Measurements from ENCODE around the gene GABRB1. TPM values are rescaled to one million over a fixed set of nuclear protein-coding genes. Genes with fewer than 3 reads are reported as not detected.

Gene GABRB1
- total RNA-seq, 1 donor from 2014 or later = not detected

GRCh38 chr4:47038263-47038662, 6.9 kb downstream of the GABRB1 start:
- intact Hi-C loops (cut with DNase I) = no loop called here
- DNase-seq (ENCODE audit: low spot score) = no peak
- ATAC-seq = no peak

DNA sequence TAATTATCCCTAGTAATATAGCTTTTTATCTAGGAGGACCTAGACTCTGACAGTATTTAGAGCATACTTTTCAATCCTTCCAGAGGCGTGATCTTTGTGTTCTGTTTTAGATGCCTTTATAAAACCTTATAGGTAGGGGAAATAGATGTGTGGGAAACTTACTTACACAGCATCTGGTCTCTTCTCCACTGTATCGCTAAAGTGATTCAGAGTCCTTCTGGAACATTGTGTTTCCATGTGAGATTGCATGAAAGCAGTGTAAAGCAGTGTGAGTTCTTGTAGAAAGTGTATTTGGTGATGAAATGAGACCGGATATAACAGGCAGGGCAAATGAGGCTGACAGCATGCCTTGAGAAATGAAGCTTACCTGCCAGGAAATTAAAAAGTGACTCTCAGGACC, 9.5 kb downstream of the GABRB1 start:
- ATAC-seq (no peak), DNase-seq (ENCODE audit: low spot score) (no peak)
- intact Hi-C loops (cut with DNase I) = no loop called here

- ATAC-seq = no peak
- DNase-seq (ENCODE audit: low spot score) = no peak
- intact Hi-C loops (cut with DNase I) = no loop called here
These were observed 12.5 kb downstream of the GABRB1 start for GRCh38 chr4:47043821-47044220.

- intact Hi-C loops (cut with DNase I) = no loop called here
- DNase-seq (ENCODE audit: low spot score) (no peak), ATAC-seq (no peak)
These were observed 13.9 kb downstream of the GABRB1 start for GRCh38 chr4:47045261-47045660.

- intact Hi-C loops (cut with DNase I) = no loop called here
- ATAC-seq = no peak
These were observed 18.0 kb downstream of the GABRB1 start for GRCh38 chr4:47049347-47049746.

GRCh38 chr4:47050761-47051725, 19.7 kb downstream of the GABRB1 start:
- DNase-seq (ENCODE audit: low spot score) (no peak), ATAC-seq (no peak)
- intact Hi-C loops (cut with DNase I) = no loop called here

More at GRCh38 chr4:47049347-47049746, 18.0 kb downstream of the GABRB1 start:
- no peak for DNase-seq (ENCODE audit: low spot score)

GRCh38 chr4:47053485-47053884, 22.1 kb downstream of the GABRB1 start:
- intact Hi-C loops (cut with DNase I) = no loop called here
- ATAC-seq (no peak), DNase-seq (ENCODE audit: low spot score) (no peak)

GRCh38 chr4:47054130-47054529, 22.8 kb downstream of the GABRB1 start:
- intact Hi-C loops (cut with DNase I) = no loop called here
- no peak for DNase-seq (ENCODE audit: low spot score)
- ATAC-seq = no peak

GRCh38 chr4:47057991-47058390, 26.6 kb downstream of the GABRB1 start:
- no peak for ATAC-seq
- intact Hi-C loops (cut with DNase I) = no loop called here

DNA sequence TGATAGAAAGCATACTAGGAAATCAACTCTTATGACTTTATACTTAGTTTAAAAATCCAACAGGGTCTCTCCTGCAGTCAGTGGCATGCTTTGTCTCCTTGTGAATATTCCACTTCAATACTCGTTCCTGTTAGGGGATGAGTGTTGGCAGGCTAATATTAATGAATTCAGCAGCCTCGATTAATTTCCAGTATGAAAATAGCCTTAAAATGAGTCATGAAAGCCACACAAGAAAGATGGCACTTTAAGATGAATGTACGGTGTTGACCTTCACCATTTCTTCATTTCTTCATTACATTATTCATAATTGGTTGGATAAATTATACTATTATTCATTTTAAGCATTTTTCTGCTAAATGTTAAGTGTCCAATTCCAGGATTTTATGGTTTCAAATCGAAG, 29.2 kb downstream of the GABRB1 start:
- intact Hi-C loops (cut with DNase I) = no loop called here
- ATAC-seq (no peak), DNase-seq (ENCODE audit: low spot score) (no peak)

More at GRCh38 chr4:47057991-47058390, 26.6 kb downstream of the GABRB1 start:
- DNase-seq (ENCODE audit: low spot score) = no peak

DNA sequence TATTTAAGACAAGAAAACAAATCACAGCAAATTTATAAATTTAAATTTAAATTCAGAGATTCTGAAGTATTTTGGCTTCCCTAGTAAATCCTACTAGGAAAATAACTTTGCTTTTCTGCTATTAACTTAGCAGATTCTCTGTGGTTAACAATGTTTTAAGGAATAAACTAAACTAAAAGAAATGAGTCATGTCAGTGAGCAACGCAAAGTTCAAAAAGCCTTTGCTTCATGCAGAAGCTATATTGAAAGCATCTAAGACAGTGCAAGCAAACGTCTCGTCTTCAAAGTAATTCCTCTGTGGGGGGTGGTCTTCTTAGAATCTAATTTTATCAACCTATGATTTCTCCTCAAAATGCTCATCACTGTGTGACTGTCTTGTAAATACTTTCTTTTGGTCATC, 30.1 kb downstream of the GABRB1 start:
- DNase-seq (ENCODE audit: low spot score) (no peak), ATAC-seq (no peak)
- intact Hi-C loops (cut with DNase I) = no loop called here

DNA sequence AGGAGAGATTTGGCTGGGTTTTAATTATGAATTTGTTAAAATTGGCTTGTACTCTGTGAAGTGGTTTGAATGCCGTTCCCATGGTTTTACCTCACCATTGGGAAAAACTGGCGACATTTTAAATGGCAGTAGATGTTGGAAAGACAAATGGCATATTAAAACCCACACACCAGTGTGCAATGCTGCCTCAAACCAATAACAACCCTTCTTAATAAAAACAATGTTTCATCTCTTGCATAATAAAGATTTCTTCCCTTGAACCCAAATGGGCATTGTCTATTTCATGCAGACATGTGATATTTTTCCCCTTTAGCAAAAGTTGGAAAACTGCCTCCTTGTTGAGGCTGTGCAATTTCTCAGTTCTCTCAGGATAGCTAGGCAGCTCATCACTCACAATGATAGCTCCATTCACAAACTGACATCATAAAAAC, 33.7 kb downstream of the GABRB1 start:
- ATAC-seq = no peak
- intact Hi-C loops (cut with DNase I) = no loop called here

GRCh38 chr4:47068986-47069385, 37.6 kb downstream of the GABRB1 start:
- intact Hi-C loops (cut with DNase I) = no loop called here
- no peak for DNase-seq (ENCODE audit: low spot score)
- ATAC-seq = no peak

More for the DNA sequence above, 33.7 kb downstream of the GABRB1 start:
- no peak for DNase-seq (ENCODE audit: low spot score)

GRCh38 chr4:47071901-47072341, 40.6 kb downstream of the GABRB1 start:
- ATAC-seq = no peak
- intact Hi-C loops (cut with DNase I) = no loop called here
- no peak for DNase-seq (ENCODE audit: low spot score)

GRCh38 chr4:47073647-47074046, 42.3 kb downstream of the GABRB1 start:
- no peak for ATAC-seq
- no peak for DNase-seq (ENCODE audit: low spot score)
- intact Hi-C loops (cut with DNase I) = no loop called here

- intact Hi-C loops (cut with DNase I) = no loop called here
- DNase-seq (ENCODE audit: low spot score) (no peak), ATAC-seq (no peak)
These were observed 43.4 kb downstream of the GABRB1 start for GRCh38 chr4:47074816-47075215.

- ATAC-seq = no peak
- DNase-seq (ENCODE audit: low spot score) = no peak
- intact Hi-C loops (cut with DNase I) = no loop called here
These were observed 43.9 kb downstream of the GABRB1 start for GRCh38 chr4:47075262-47075661.

- ATAC-seq (no peak), DNase-seq (ENCODE audit: low spot score) (no peak)
- intact Hi-C loops (cut with DNase I) = no loop called here
These were observed 44.6 kb downstream of the GABRB1 start for GRCh38 chr4:47075919-47076318.

GRCh38 chr4:47084111-47084510, 52.7 kb downstream of the GABRB1 start:
- intact Hi-C loops (cut with DNase I) = no loop called here
- ATAC-seq (no peak), DNase-seq (ENCODE audit: low spot score) (no peak)

DNA sequence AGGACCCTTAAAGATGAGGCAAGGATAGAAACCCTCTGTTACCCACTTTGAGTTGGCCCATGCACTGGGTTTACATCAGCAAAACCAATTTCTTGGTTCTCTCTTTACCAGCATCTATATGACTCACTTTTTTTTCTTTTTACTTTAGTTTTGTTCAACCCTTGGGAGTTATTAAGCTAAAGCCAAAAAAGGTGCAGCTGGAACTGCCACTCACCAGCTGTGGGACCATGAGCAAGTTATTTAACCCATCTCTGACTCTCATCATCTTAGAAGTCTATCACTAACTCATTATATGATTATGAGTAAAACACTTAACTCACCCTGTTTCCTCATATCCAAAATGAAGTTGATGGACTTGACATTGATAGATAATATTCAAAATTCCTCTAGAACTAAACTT, 53.4 kb downstream of the GABRB1 start:
- intact Hi-C loops (cut with DNase I) = no loop called here
- DNase-seq (ENCODE audit: low spot score) (no peak), ATAC-seq (no peak)

DNA sequence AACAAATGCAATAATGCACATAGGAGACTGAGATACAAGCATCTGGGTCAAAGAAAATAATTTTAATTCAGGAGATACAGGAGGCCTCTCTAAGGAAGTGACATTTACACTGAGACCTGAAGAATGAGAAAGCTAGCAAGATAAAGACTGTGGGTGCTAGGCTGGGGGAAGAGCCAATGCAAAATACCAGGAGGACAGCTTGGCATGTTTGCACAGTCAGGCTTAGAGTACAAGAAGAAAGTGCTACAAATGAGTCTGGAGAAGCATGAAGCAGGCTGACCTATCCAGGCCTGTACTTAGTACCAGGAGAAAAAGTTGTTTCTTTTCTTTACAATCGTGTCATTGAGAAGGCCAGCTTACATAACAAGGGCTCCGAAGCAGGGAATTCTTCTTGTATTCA, 56.9 kb downstream of the GABRB1 start:
- no peak for ATAC-seq

More for the DNA sequence above, 56.9 kb downstream of the GABRB1 start:
- intact Hi-C loops (cut with DNase I) = no loop called here
- DNase-seq (ENCODE audit: low spot score) = no peak
